Effector CD8-positive, alpha-beta T cell (primary cell): Measurements from ENCODE around the gene UBTD1.
"Not testable (repeated sequence)": the region's sequence is repeated elsewhere in the genome, so short reads cannot be mapped to it uniquely, and the experiment has no call there.

ENCODE experiments used
- DNase-seq: peaks from one replicate; lab custom pipeline; 2025; lab: John Stamatoyannopoulos, UW

UBTD1 gene

GRCh38 chr10:97538411-97538810, 39.7 kb downstream of the UBTD1 start:
- DNase-seq, result no peak

- DNase-seq, result no peak
Observed at GRCh38 chr10:97538839-97539238, 40.1 kb downstream of the UBTD1 start.

GRCh38 chr10:97539523-97540200, 40.9 kb downstream of the UBTD1 start:
- no peak for DNase-seq

- no peak for DNase-seq
Observed at GRCh38 chr10:97540669-97541500, 42.2 kb downstream of the UBTD1 start.

- no peak for DNase-seq
Observed at GRCh38 chr10:97542169-97543024, 43.7 kb downstream of the UBTD1 start.

- no peak for DNase-seq
Observed at GRCh38 chr10:97543025-97543546, 44.4 kb downstream of the UBTD1 start.

GRCh38 chr10:97546456-97547270, 47.9 kb downstream of the UBTD1 start:
- no peak for DNase-seq

- DNase-seq, result no peak
Observed at GRCh38 chr10:97547271-97547600, 48.5 kb downstream of the UBTD1 start.

- no peak for DNase-seq
Observed at GRCh38 chr10:97547962-97548361, 49.2 kb downstream of the UBTD1 start.

- no peak for DNase-seq
Observed at GRCh38 chr10:97548828-97549455, 50.2 kb downstream of the UBTD1 start.

- no peak for DNase-seq
Observed at GRCh38 chr10:97549587-97550322, 51.0 kb downstream of the UBTD1 start.

- DNase-seq, result no peak
Observed at GRCh38 chr10:97550336-97551149, 51.8 kb downstream of the UBTD1 start.

GRCh38 chr10:97551271-97551670, 52.5 kb downstream of the UBTD1 start:
- no peak for DNase-seq

GRCh38 chr10:97553575-97554031, 54.9 kb downstream of the UBTD1 start:
- DNase-seq, result peak; percentile 6

GRCh38 chr10:97554336-97554735, 55.6 kb downstream of the UBTD1 start:
- DNase-seq, result not testable (repeated sequence)

- not testable (repeated sequence) for DNase-seq
Observed at GRCh38 chr10:97555541-97555940, 56.8 kb downstream of the UBTD1 start.

GRCh38 chr10:97560731-97561381, 62.1 kb downstream of the UBTD1 start:
- DNase-seq, result not testable (repeated sequence)

GRCh38 chr10:97561386-97562077, 62.8 kb downstream of the UBTD1 start:
- not testable (repeated sequence) for DNase-seq
